Measurements from ENCODE around the gene CIDEB.
A peak's percentile ranks its signal among the peaks of the same experiment; 100 is the strongest.

The CIDEB gene

DNA sequence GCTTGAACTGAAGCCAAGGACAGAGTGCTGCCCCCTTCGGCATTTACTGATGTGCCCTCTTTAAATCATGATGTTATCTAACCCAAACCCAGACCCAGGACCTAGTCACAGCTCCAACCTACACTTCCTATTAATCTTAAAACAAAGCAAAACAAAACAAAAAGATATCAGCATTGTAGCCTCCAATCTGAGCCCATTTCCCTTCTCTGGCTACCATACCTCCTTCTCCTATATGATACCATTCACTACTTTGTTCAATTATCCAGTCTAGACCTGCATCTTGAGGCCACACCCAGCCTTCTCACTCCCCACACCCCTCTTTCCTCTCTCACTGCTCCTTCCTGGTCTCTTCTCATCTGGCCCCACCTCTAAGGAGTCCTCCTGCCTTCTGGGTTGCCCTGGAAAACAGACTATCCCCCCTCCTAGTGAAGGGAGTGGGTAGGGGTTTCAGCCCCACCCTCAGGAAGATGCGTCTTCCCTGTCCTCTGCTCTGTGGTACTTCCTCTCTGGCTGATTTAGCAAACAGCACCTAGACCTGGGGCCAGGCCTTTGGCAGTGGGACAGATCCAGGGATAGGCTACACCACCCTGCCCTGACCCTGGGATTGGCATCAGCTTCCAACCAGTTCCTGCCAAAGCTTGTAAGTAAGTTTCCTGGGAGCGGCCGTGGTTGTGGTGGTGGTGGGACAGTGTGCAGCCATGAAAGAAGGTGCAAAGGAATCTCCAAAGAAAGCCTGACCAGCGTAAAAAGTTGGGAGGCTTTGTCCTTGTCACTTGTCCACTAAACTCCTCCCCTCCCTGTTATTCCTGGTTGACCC lies 6.8 kb upstream of the CIDEB start:
- Histone ChIP-seq H2AFZ (ENCODE audit: low read depth, low read length) (no peak overlapping the region), H3K4me1 (ENCODE audit: insufficient read depth, low read length) (no peaks in the 10 kb centered on the region), H3K4me3 (ENCODE audit: low read length) (no peak overlapping the region), H3K27me3 (ENCODE audit: insufficient read depth, low read length) (no peaks in the 10 kb centered on the region), H3K9me3 (ENCODE audit: low read length) (no peaks in the 10 kb centered on the region), H3K36me3 (ENCODE audit: insufficient read depth, low read length) (peaks cover 10% of the 10 kb centered on the region)

DNA sequence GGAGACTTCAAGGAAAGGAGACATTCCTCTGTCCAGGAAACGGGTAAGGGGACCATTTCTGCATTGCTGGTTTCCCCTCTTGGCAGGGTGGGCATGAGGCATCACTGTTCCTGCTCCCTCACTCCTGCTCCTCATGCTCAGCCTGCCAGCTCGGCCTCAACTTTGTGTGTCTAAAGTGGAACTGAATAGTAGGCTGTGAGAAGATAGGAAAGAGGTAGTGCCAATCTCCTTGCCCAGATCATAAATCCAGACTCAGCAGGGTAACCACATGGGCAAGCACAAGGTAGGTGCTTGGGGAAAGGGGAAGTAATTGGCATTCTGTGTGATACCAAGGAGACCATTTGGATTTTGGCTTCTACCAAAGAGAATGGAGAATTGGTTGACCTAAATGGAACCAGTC lies 6.1 kb upstream of the CIDEB start:
- no peak overlapping the region for H3K4me3 ChIP-seq (ENCODE audit: low read length)
- no peak overlapping the region for H2AFZ ChIP-seq (ENCODE audit: low read depth, low read length)
- no peaks in the 10 kb centered on the region for H3K27me3 ChIP-seq (ENCODE audit: insufficient read depth, low read length)
- no peaks in the 10 kb centered on the region for H3K9me3 ChIP-seq (ENCODE audit: low read length)
- H3K36me3 ChIP-seq (ENCODE audit: insufficient read depth, low read length): peaks cover 10% of the 10 kb centered on the region
- H3K4me1 ChIP-seq (ENCODE audit: insufficient read depth, low read length): no peaks in the 10 kb centered on the region

DNA sequence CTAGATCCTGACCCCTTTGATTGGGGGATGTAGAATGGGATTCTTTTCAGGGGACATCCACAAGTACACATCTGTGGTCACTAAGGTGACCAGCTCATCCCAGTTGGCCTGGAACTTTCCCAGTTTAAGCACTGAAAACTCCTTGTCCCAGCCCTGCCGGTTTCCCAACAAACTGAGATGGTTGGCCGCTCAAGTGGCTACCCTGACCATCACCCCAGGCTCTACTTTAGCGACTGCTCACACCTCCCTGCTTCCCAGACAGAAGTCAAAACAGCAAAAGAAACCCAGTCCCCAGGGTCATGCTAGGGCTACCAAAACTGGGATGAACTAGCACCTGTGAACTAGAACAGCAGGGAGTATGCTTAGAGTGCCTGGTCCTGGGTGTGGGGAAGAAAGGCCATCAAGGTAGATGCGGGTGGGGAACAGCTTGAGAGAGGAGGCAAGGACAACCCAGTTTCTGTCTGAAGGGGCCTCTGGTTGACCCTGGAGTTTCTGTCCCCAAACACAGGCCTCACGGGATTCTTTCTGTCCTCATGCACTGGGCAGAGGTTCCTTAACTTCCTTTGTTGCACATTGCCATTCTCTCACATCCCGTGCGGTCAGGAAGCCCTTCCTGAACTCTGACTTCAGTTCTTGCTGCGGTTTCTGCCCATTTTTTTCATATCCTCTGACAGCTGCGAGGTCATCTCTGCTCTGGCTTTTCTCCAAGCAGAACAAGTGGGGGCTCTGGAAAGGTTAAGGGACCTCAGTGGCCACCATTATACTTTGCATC lies 5.1 kb upstream of the CIDEB start:
- Histone ChIP-seq H3K36me3 (ENCODE audit: insufficient read depth, low read length) (peaks cover 11% of the 10 kb centered on the region), H3K27me3 (ENCODE audit: insufficient read depth, low read length) (no peaks in the 10 kb centered on the region), H3K4me3 (ENCODE audit: low read length) (no peak overlapping the region), H2AFZ (ENCODE audit: low read depth, low read length) (no peak overlapping the region), H3K4me1 (ENCODE audit: insufficient read depth, low read length) (no peaks in the 10 kb centered on the region), H3K9me3 (ENCODE audit: low read length) (no peaks in the 10 kb centered on the region)

DNA sequence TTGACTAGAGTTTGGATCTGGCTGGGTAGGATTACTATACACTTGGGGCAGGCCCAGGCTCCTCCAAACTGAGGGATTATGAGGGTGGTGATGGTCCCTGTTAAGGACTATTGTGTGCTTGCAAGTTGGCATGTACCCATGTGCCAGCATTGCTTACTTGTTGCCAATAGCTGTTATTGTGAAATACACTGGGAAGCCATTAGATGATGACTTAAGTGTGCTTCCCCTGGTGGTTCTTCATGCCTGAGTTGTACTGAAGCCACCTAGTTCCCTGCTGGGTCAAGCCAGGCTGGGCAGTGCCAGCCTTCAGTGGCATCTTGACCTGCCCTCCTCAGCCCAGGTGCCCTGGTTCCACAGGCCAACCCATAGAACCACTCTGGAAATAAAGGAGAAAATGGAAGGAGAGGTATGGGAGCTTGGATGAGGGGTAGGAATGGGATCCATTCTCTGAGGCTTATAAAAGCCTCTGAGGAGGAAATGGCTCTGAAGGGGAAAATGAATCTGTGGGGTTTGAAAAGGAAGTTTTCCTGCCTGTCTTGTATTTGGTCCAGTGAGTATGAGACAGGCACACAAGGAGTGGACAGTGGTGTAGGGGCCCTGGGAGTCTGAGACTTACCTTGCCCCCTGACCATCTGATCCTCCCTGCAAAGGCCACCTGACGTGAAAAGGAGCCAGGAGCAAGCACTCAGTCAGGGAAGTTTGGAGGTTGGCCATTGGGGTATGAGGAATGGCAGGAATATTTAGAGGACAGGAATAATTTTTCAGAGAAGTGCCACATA lies 4.2 kb upstream of the CIDEB start:
- Histone ChIP-seq H3K4me1 (ENCODE audit: insufficient read depth, low read length) (no peaks in the 10 kb centered on the region), H3K36me3 (ENCODE audit: insufficient read depth, low read length) (peaks cover 19% of the 10 kb centered on the region), H2AFZ (ENCODE audit: low read depth, low read length) (no peak overlapping the region), H3K9me3 (ENCODE audit: low read length) (no peaks in the 10 kb centered on the region), H3K4me3 (ENCODE audit: low read length) (no peak overlapping the region), H3K27me3 (ENCODE audit: insufficient read depth, low read length) (no peaks in the 10 kb centered on the region)

DNA sequence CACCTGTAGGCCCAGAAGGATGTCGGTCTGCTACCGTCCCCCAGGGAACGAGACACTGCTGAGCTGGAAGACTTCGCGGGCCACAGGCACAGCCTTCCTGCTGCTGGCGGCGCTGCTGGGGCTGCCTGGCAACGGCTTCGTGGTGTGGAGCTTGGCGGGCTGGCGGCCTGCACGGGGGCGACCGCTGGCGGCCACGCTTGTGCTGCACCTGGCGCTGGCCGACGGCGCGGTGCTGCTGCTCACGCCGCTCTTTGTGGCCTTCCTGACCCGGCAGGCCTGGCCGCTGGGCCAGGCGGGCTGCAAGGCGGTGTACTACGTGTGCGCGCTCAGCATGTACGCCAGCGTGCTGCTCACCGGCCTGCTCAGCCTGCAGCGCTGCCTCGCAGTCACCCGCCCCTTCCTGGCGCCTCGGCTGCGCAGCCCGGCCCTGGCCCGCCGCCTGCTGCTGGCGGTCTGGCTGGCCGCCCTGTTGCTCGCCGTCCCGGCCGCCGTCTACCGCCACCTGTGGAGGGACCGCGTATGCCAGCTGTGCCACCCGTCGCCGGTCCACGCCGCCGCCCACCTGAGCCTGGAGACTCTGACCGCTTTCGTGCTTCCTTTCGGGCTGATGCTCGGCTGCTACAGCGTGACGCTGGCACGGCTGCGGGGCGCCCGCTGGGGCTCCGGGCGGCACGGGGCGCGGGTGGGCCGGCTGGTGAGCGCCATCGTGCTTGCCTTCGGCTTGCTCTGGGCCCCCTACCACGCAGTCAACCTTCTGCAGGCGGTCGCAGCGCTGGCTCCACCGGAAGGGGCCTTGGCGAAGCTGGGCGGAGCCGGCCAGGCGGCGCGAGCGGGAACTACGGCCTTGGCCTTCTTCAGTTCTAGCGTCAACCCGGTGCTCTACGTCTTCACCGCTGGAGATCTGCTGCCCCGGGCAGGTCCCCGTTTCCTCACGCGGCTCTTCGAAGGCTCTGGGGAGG lies 3.1 kb upstream of the CIDEB start, which contains the start of gene LTB4R:
TSS of gene LTB4R (plus strand) at position 857 of the 959 bp plus-strand sequence. CDS start 4,150 bp downstream, outside the sequence.
- H3K27me3 ChIP-seq (ENCODE audit: insufficient read depth, low read length): no peaks in the 10 kb centered on the region
- H3K4me3 ChIP-seq (ENCODE audit: low read length): no peak within 1 kb of the TSS
- peaks cover 26% of the 10 kb centered on the region for H3K36me3 ChIP-seq (ENCODE audit: insufficient read depth, low read length)
- H3K9me3 ChIP-seq (ENCODE audit: low read length): no peaks in the 10 kb centered on the region
- no peaks in the 10 kb centered on the region for H3K4me1 ChIP-seq (ENCODE audit: insufficient read depth, low read length)
- no peak within 1 kb of the TSS for H2AFZ ChIP-seq (ENCODE audit: low read depth, low read length)

DNA sequence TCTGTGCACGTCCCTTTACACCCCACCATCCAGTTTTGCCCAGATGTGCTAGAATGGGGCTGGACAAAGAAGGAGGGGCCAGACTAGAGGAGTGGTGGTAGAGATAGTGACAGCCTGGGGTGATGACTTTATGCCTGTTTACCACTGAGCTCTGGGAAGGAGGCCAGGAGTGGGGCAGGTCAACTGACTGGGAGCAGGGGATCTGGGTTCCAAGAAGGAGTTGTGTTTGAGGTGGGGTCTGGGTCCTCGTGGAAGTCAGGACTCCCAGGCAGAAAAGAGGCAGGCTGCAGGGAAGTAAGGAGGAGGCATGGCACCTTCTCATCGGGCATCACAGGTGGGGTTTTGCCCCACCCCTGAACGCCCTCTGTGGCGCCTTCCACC lies 2.5 kb upstream of the CIDEB start:
- no peak overlapping the region for H2AFZ ChIP-seq (ENCODE audit: low read depth, low read length)
- H3K9me3 ChIP-seq (ENCODE audit: low read length): no peaks in the 10 kb centered on the region
- H3K36me3 ChIP-seq (ENCODE audit: insufficient read depth, low read length): peaks cover 33% of the 10 kb centered on the region
- no peaks in the 10 kb centered on the region for H3K27me3 ChIP-seq (ENCODE audit: insufficient read depth, low read length)
- H3K4me3 ChIP-seq (ENCODE audit: low read length): no peak overlapping the region
- no peaks in the 10 kb centered on the region for H3K4me1 ChIP-seq (ENCODE audit: insufficient read depth, low read length)

DNA sequence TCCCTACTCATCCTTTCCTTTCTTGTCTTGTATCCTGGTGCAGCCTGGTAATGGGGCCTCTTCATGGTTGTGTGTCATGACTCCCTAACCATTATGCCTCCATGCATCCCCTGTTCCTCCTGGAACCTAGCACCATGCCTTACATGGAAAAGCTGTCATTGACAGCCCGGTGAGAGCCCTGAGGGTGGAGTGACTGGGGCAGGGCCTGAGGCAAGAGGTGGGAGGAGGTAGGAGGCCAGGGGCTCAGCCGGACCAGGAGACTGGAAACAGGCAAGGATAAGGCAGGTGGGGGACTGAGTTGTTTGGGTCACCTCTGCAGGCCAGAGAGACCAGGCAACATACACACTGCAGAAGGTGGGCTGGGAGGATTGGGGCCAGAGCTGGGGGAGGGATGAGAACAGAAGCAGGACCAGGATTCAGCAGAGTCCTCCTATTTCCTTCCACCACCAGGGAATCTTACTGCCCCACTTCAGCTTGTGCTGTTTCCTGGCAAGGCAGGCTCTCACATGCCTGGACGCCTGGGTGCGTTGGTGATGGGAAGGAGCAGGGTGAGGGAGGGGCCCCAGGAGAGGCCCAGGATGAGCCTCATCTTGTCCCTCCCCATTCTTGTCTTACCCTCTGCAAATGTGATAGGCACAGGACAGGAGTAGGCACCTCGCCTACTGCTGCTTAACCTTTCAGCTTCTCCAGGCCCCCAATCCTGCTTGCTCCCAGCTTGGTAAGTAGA lies 1.9 kb upstream of the CIDEB start, which contains the start of gene LTB4R2:
TSS of gene LTB4R2 (plus strand) at position 603 of the 727 bp plus-strand sequence. CDS start 525 bp downstream, outside the sequence.
- H3K9me3 ChIP-seq (ENCODE audit: low read length): no peaks in the 10 kb centered on the region
- H3K4me3 ChIP-seq (ENCODE audit: low read length): no peak within 1 kb of the TSS
- H3K27me3 ChIP-seq (ENCODE audit: insufficient read depth, low read length): no peaks in the 10 kb centered on the region
- H3K4me1 ChIP-seq (ENCODE audit: insufficient read depth, low read length): no peaks in the 10 kb centered on the region
- peaks cover 39% of the 10 kb centered on the region for H3K36me3 ChIP-seq (ENCODE audit: insufficient read depth, low read length)
- no peak within 1 kb of the TSS for H2AFZ ChIP-seq (ENCODE audit: low read depth, low read length)

DNA sequence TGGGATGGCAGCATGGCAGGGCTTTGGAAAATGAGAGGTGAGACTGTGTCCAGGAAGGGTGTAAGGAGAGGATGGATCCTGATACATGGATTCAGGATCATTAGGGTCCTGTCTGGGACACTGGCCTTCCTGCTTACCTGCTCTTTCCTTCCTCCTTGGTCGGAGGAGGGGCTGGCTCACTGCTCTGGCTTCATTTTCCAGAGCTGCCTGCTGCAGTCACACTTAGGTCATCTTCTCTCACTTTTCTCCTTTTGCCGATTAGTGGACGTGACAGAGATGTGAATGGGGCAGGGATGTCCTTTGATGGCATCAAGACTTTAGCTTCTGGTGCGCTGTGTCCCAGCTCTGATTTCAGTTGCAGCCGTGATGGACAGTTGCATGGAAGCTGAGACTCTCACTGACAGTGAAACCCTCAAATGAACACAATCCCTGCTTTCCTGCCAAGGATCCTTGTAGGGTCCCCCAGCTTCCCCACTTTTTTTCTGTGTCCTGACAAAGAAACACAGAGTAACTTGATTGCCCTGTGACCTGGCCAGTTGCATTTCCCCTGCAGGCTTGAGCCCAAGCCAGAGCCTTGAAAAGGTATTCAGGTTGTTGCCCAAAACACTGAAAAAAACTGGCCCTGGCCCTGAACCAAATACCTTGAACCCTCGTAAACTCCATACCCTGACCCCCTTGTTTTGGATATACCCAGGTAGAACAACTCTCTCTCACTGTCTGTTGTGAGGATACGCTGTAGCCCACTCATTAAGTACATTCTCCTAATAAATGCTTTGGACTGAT lies 756 bp upstream of the CIDEB start:
- Histone ChIP-seq H3K27me3 (ENCODE audit: insufficient read depth, low read length) (no peaks in the 10 kb centered on the region), H2AFZ (ENCODE audit: low read depth, low read length) (no peak overlapping the region), H3K4me3 (ENCODE audit: low read length) (no peak overlapping the region), H3K4me1 (ENCODE audit: insufficient read depth, low read length) (no peaks in the 10 kb centered on the region), H3K9me3 (ENCODE audit: low read length) (no peaks in the 10 kb centered on the region), H3K36me3 (ENCODE audit: insufficient read depth, low read length) (peaks cover 50% of the 10 kb centered on the region)

DNA sequence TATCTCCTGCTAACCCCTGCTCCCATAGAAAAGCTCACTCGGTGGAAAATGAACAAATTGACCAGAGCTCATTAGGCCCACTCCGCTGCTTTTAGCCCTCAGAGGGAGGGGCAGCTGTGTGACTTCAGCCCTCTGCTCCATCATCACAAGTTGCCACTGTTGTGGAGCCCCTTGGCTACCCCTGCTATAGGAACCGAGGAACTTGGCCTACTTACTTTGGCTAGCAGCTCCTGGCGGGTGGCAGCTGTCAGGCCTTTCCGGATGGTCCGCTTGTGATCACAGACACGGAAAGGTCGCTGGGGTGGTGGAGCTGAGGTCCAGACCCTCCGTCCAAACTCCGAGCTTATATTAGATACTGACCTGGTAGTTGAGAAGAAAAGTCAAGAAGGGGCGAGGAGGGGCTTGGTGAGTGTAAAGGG lies 612 bp downstream of the CIDEB start:
- Histone ChIP-seq H3K4me3 (ENCODE audit: low read length) (no peak overlapping the region), H3K4me1 (ENCODE audit: insufficient read depth, low read length) (no peaks in the 10 kb centered on the region), H3K36me3 (ENCODE audit: insufficient read depth, low read length) (peaks cover 64% of the 10 kb centered on the region), H2AFZ (ENCODE audit: low read depth, low read length) (no peak overlapping the region), H3K27me3 (ENCODE audit: insufficient read depth, low read length) (no peaks in the 10 kb centered on the region), H3K9me3 (ENCODE audit: low read length) (no peaks in the 10 kb centered on the region)

DNA sequence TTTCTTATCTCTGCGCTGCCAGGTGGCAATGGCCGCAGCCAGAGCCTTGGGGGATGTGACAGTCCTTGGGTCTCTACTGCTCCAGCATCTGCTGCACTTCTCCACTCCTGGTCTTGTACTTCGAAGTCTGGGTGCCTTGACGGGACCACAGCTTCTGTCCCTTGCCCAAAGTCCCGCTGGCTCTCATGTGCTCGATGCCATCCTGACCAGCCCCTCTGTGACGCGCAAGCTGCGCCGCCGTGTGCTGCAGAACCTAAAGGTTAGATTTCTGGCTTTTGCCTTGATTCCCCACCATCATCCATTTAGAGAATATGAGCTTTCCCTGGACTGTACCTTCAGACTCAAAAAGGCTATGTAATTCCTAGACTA lies 3.8 kb downstream of the CIDEB start:
- Histone ChIP-seq H3K36me3 (ENCODE audit: insufficient read depth, low read length) (peaks cover 62% of the 10 kb centered on the region), H2AFZ (ENCODE audit: low read depth, low read length) (no peak overlapping the region), H3K9me3 (ENCODE audit: low read length) (no peaks in the 10 kb centered on the region)

DNA sequence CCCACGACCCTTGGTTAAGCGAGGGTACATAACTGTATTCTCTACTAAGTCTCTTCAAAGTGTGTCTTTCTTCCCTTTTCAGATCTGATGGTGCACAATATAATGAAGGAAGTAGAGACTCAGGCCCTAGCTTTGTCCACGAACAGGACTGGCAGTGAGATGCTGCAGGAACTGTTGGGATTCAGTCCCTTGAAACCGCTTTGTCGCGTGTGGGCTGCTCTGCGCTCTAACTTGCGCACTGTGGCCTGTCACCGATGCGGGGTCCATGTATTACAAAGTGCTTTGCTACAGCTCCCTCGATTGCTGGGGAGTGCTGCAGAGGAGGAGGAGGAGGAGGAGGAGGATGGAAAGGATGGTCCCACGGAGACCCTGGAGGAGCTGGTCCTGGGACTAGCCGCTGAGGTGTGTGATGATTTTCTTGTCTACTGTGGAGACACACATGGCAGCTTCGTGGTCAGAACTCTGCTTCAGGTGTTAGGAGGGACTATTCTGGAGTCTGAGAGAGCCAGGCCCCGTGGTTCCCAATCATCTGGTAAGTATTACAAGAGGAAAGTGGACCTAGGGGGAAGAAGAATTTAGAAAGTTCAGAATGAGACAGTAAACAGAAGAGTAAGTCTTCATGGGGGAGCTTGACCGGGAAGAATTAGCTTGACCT lies 7.3 kb downstream of the CIDEB start:
- peaks cover 46% of the 10 kb centered on the region for H3K36me3 ChIP-seq (ENCODE audit: insufficient read depth, low read length)

More for the DNA sequence above, 3.8 kb downstream of the CIDEB start:
- H3K27me3 ChIP-seq (ENCODE audit: insufficient read depth, low read length): no peaks in the 10 kb centered on the region
- no peak overlapping the region for H3K4me3 ChIP-seq (ENCODE audit: low read length)
- peaks cover 12% of the 10 kb centered on the region for H3K4me1 ChIP-seq (ENCODE audit: insufficient read depth, low read length)

More for the DNA sequence above, 7.3 kb downstream of the CIDEB start:
- peak overlapping the region; percentile 62 for H2AFZ ChIP-seq (ENCODE audit: low read depth, low read length)
- no peaks in the 10 kb centered on the region for H3K9me3 ChIP-seq (ENCODE audit: low read length)
- H3K4me3 ChIP-seq (ENCODE audit: low read length): peak overlapping the region; percentile 86
- H3K27me3 ChIP-seq (ENCODE audit: insufficient read depth, low read length): no peaks in the 10 kb centered on the region
- H3K4me1 ChIP-seq (ENCODE audit: insufficient read depth, low read length): peaks cover 13% of the 10 kb centered on the region

Data from neuron (in vitro differentiated cells).